ENCODE data around the gene ARMC7. TPM values are rescaled to one million over a fixed set of nuclear protein-coding genes. Genes with fewer than 3 reads are reported as not detected.

Gene ARMC7
- total and polyA plus RNA-seq, 9 donors = 2.4 to 7.9 (median 7.3) TPM

DNA sequence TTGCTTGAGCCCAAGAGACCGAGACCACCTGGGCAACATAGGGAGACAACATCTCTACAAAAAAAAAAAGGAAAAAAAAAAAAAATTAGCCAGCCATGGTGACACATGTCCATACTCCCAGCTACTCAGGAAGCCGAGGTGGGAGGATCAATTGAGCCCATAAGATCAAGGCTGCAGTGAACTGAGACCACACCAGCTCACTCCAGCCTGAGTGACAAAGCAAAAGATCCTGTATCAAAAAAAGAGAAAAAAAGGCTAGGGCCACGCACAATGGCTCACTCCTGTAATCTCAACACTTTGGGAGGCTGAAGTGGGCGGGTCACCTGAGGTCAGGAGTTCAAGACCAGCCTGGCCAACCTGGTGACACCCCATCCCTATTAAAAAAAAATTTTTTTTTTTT lies 59.2 kb downstream of the ARMC7 start:
- Histone ChIP-seq H3K27ac (ENCODE audit: low read length) (no peak overlapping the region), H3K27me3 (ENCODE audit: control insufficient read depth, insufficient read depth, low read length) (no peaks in the 10 kb centered on the region), H3K4me3 (ENCODE audit: low read length) (no peak overlapping the region), H3K9me3 (replicated peaks; ENCODE audit: control insufficient read depth, low read depth, low read length) (no peaks in the 10 kb centered on the region), H3K4me1 (ENCODE audit: control insufficient read depth, insufficient read depth, low read length) (no peaks in the 10 kb centered on the region), H3K36me3 (ENCODE audit: control insufficient read depth, insufficient read depth, low read length) (peaks cover 40% of the 10 kb centered on the region)
- no CpG with 5 or more reads among the region's 4 CpGs for WGBS (ENCODE audit: insufficient coverage)
- no peak for DNase-seq

DNA sequence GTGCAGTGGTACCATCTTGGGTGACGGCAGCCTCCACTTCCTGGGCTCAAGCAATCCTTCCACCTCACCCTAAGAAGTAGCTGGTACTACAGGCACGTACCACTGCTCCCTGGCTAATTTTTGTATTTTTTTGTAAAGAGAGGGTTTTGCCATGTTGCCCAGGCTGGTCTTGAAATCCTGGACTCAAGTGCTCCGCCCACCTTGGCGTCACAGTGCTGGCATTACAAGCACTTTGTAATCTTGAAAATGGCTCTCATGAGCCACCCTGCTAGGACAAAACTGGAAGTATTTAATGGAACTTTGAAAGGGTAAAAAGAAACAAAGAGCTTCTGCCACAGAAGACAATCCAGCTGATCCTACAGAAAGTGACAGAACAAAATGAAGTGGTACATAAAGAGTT lies 63.8 kb downstream of the ARMC7 start:
- 93% methylated on average over 2 of the region's 4 CpGs for WGBS (ENCODE audit: insufficient coverage)
- peaks cover 64% of the 10 kb centered on the region for H3K36me3 ChIP-seq (ENCODE audit: control insufficient read depth, insufficient read depth, low read length)
- H3K4me3 ChIP-seq (ENCODE audit: low read length) = no peak overlapping the region
- H3K27me3 ChIP-seq (ENCODE audit: control insufficient read depth, insufficient read depth, low read length) = no peaks in the 10 kb centered on the region
- no peak for DNase-seq
- H3K27ac ChIP-seq (ENCODE audit: low read length) = no peak overlapping the region
- H3K4me1 ChIP-seq (ENCODE audit: control insufficient read depth, insufficient read depth, low read length) = no peaks in the 10 kb centered on the region
- H3K9me3 ChIP-seq (replicated peaks; ENCODE audit: control insufficient read depth, low read depth, low read length) = no peaks in the 10 kb centered on the region

DNA sequence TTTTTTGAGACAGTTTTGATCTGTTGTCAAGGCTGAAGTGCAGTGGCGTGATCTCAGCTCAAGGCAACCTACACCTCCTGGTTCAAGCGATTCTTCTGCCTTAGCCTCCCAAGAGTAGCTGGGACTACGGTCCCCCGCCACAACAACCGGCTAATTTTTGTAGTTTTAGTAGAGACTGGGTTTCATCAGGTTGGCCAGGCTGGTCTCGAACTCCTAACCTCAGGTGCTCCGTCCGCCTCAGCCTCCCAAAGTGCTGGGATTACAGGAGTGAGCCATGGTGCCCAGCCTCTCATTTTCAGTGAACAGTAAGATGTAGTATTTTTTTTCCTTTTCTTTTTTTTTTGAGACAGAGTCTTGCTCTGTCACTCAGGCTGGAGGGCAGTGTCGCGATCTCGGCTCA lies 65.2 kb downstream of the ARMC7 start:
- Histone ChIP-seq H3K27ac (ENCODE audit: low read length) (no peak overlapping the region), H3K9me3 (replicated peaks; ENCODE audit: control insufficient read depth, low read depth, low read length) (no peaks in the 10 kb centered on the region), H3K27me3 (ENCODE audit: control insufficient read depth, insufficient read depth, low read length) (no peaks in the 10 kb centered on the region), H3K4me1 (ENCODE audit: control insufficient read depth, insufficient read depth, low read length) (peaks cover 2% of the 10 kb centered on the region), H3K36me3 (ENCODE audit: control insufficient read depth, insufficient read depth, low read length) (peaks cover 77% of the 10 kb centered on the region), H3K4me3 (ENCODE audit: low read length) (no peak overlapping the region)
- 100% methylated on average over 3 of the region's 11 CpGs for WGBS (ENCODE audit: insufficient coverage)
- no peak for DNase-seq

DNA sequence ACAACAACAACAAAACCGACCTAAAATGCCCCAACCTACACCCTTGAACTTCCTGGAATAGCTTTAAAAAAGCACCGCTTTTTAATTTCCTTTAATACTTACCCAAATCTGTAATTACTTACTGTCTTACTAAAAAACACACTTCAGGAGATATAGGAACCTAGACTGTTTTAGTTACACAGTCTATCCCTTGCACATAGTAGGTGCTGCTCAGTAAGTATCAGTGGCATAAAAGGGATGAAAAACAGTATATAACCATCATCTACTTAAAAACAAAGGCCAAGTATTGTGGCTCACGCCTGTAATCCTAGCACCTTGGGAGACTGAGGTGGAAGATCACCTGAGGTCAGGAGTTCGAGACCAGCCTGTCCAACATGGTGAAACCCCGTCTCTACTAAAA lies 66.9 kb downstream of the ARMC7 start:
- 79% methylated on average over 3 of the region's 5 CpGs for WGBS (ENCODE audit: insufficient coverage)
- DNase-seq = no peak
- H3K9me3 ChIP-seq (replicated peaks; ENCODE audit: control insufficient read depth, low read depth, low read length) = no peaks in the 10 kb centered on the region
- H3K4me1 ChIP-seq (ENCODE audit: control insufficient read depth, insufficient read depth, low read length) = peaks cover 5% of the 10 kb centered on the region
- H3K27me3 ChIP-seq (ENCODE audit: control insufficient read depth, insufficient read depth, low read length) = no peaks in the 10 kb centered on the region
- no peak overlapping the region for H3K27ac ChIP-seq (ENCODE audit: low read length)
- H3K36me3 ChIP-seq (ENCODE audit: control insufficient read depth, insufficient read depth, low read length) = peaks cover 78% of the 10 kb centered on the region
- H3K4me3 ChIP-seq (ENCODE audit: low read length) = no peak overlapping the region

DNA sequence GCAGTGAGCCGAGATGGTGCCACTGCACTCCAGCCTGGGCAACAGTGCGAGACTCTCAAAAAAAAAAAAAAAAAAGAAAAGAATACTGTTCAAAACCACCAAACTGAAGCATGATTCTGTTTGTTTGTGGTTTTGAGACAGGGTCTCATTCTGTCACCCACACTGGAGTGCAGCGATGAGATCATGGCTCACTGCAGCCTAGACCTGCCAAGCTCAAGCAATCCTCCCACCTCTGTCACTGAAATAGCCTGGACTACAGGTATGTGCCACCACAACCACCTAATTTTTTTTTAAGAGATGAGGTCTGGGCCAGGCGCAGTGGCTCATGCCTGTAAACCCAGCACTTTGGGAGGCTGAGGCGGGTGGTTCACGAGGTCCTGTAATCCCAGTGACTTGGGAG lies 68.7 kb downstream of the ARMC7 start:
- no peaks in the 10 kb centered on the region for H3K9me3 ChIP-seq (replicated peaks; ENCODE audit: control insufficient read depth, low read depth, low read length)
- no peaks in the 10 kb centered on the region for H3K27me3 ChIP-seq (ENCODE audit: control insufficient read depth, insufficient read depth, low read length)
- WGBS (ENCODE audit: insufficient coverage) = 90% methylated on average over 4 of the region's 6 CpGs
- H3K4me3 ChIP-seq (ENCODE audit: low read length) = no peak overlapping the region
- H3K36me3 ChIP-seq (ENCODE audit: control insufficient read depth, insufficient read depth, low read length) = peaks cover 64% of the 10 kb centered on the region
- no peak overlapping the region for H3K27ac ChIP-seq (ENCODE audit: low read length)
- H3K4me1 ChIP-seq (ENCODE audit: control insufficient read depth, insufficient read depth, low read length) = peaks cover 9% of the 10 kb centered on the region
- no peak for DNase-seq

Other genes starting within 250 kb of the ARMC7 start
- gene FDXR, start 237.0 kb upstream of the ARMC7 start, total RNA-seq = 2.7 TPM
- 1 to 10 TPM; 2.4 to 5.4 (median 3.0) TPM for gene FDXR, start 237.0 kb upstream of the ARMC7 start, polyA plus RNA-seq (ENCODE audit: insufficient read depth in 1 of 8, insufficient read length in 8 of 8, low replicate concordance in 1 of 8)
- not detected for gene FADS6, start 216.3 kb upstream of the ARMC7 start, total RNA-seq
- gene FADS6, start 216.3 kb upstream of the ARMC7 start, polyA plus RNA-seq (ENCODE audit: insufficient read depth in 1 of 8, insufficient read length in 8 of 8, low replicate concordance in 1 of 8) = under 1 TPM in 5 of 8 donors, not detected in 3; 0.07 to 0.56 (median 0.09) TPM
- not detected for gene USH1G, start 186.7 kb upstream of the ARMC7 start, total RNA-seq
- under 1 TPM in 4 of 8 donors, not detected in 4; 0.02 to 0.53 (median 0.07) TPM for gene USH1G, start 186.7 kb upstream of the ARMC7 start, polyA plus RNA-seq (ENCODE audit: insufficient read depth in 1 of 8, insufficient read length in 8 of 8, low replicate concordance in 1 of 8)
- not detected for gene OTOP2, start 185.7 kb upstream of the ARMC7 start, total RNA-seq
- not detected for gene OTOP2, start 185.7 kb upstream of the ARMC7 start, polyA plus RNA-seq (ENCODE audit: insufficient read depth in 1 of 8, insufficient read length in 8 of 8, low replicate concordance in 1 of 8)
- gene OTOP3, start 174.1 kb upstream of the ARMC7 start, total RNA-seq = not detected
- gene OTOP3, start 174.1 kb upstream of the ARMC7 start, polyA plus RNA-seq (ENCODE audit: insufficient read depth in 1 of 8, insufficient read length in 8 of 8, low replicate concordance in 1 of 8) = under 1 TPM in 1 of 8 donors, not detected in 7; 0.89 TPM
- 2.7 TPM for gene HID1, start 137.2 kb upstream of the ARMC7 start, total RNA-seq
- gene HID1, start 137.2 kb upstream of the ARMC7 start, polyA plus RNA-seq (ENCODE audit: insufficient read depth in 1 of 8, insufficient read length in 8 of 8, low replicate concordance in 1 of 8) = 10 to 100 TPM in 1 of 8 donors, 1 to 10 TPM in 7; 4.3 to 12.6 (median 6.8) TPM
- gene CDR2L, start 122.3 kb upstream of the ARMC7 start, total RNA-seq = 3.4 TPM
- gene CDR2L, start 122.3 kb upstream of the ARMC7 start, polyA plus RNA-seq (ENCODE audit: insufficient read depth in 1 of 8, insufficient read length in 8 of 8, low replicate concordance in 1 of 8) = 10 to 100 TPM in 2 of 8 donors, 1 to 10 TPM in 6; 7.7 to 12.2 (median 8.9) TPM
- gene MRPL58, start 97.3 kb upstream of the ARMC7 start, total RNA-seq = 34.0 TPM
- 10 to 100 TPM; 17.6 to 25.2 (median 21.1) TPM for gene MRPL58, start 97.3 kb upstream of the ARMC7 start, polyA plus RNA-seq (ENCODE audit: insufficient read depth in 1 of 8, insufficient read length in 8 of 8, low replicate concordance in 1 of 8)
- 332 TPM for gene ATP5PD, start 63.0 kb upstream of the ARMC7 start, total RNA-seq
- 100 to 1,000 TPM; 216 to 280 (median 246) TPM for gene ATP5PD, start 63.0 kb upstream of the ARMC7 start, polyA plus RNA-seq (ENCODE audit: insufficient read depth in 1 of 8, insufficient read length in 8 of 8, low replicate concordance in 1 of 8)
- gene KCTD2, start 62.7 kb upstream of the ARMC7 start, total RNA-seq = 16.8 TPM
- gene KCTD2, start 62.7 kb upstream of the ARMC7 start, polyA plus RNA-seq (ENCODE audit: insufficient read depth in 1 of 8, insufficient read length in 8 of 8, low replicate concordance in 1 of 8) = 10 to 100 TPM; 19.8 to 24.7 (median 22.2) TPM
- 4.4 TPM for gene SLC16A5, start 22.0 kb upstream of the ARMC7 start, total RNA-seq
- 10 to 100 TPM in 2 of 8 donors, 1 to 10 TPM in 6; 7.8 to 12.7 (median 8.4) TPM for gene SLC16A5, start 22.0 kb upstream of the ARMC7 start, polyA plus RNA-seq (ENCODE audit: insufficient read depth in 1 of 8, insufficient read length in 8 of 8, low replicate concordance in 1 of 8)
- gene NT5C, start 21.8 kb downstream of the ARMC7 start, total RNA-seq = 55.6 TPM
- gene NT5C, start 21.8 kb downstream of the ARMC7 start, polyA plus RNA-seq (ENCODE audit: insufficient read depth in 1 of 8, insufficient read length in 8 of 8, low replicate concordance in 1 of 8) = 10 to 100 TPM; 38.3 to 53.8 (median 42.4) TPM
- 138 TPM for gene JPT1, start 44.5 kb downstream of the ARMC7 start, total RNA-seq
- 100 to 1,000 TPM; 223 to 361 (median 294) TPM for gene JPT1, start 44.5 kb downstream of the ARMC7 start, polyA plus RNA-seq (ENCODE audit: insufficient read depth in 1 of 8, insufficient read length in 8 of 8, low replicate concordance in 1 of 8)
- gene SUMO2, start 73.0 kb downstream of the ARMC7 start, total RNA-seq = 242 TPM
- gene SUMO2, start 73.0 kb downstream of the ARMC7 start, polyA plus RNA-seq (ENCODE audit: insufficient read depth in 1 of 8, insufficient read length in 8 of 8, low replicate concordance in 1 of 8) = 100 to 1,000 TPM; 340 to 477 (median 387) TPM
- gene NUP85, start 95.7 kb downstream of the ARMC7 start, total RNA-seq = 33.5 TPM
- gene NUP85, start 95.7 kb downstream of the ARMC7 start, polyA plus RNA-seq (ENCODE audit: insufficient read depth in 1 of 8, insufficient read length in 8 of 8, low replicate concordance in 1 of 8) = 10 to 100 TPM; 35.1 to 51.2 (median 44.3) TPM
- gene GGA3, start 151.6 kb downstream of the ARMC7 start, total RNA-seq = 13.3 TPM
- gene GGA3, start 151.6 kb downstream of the ARMC7 start, polyA plus RNA-seq (ENCODE audit: insufficient read depth in 1 of 8, insufficient read length in 8 of 8, low replicate concordance in 1 of 8) = 10 to 100 TPM; 26.7 to 35.9 (median 30.6) TPM
- 71.7 TPM for gene MRPS7, start 151.9 kb downstream of the ARMC7 start, total RNA-seq
- 10 to 100 TPM; 51.2 to 69.9 (median 60.1) TPM for gene MRPS7, start 151.9 kb downstream of the ARMC7 start, polyA plus RNA-seq (ENCODE audit: insufficient read depth in 1 of 8, insufficient read length in 8 of 8, low replicate concordance in 1 of 8)
- 9.4 TPM for gene MIF4GD, start 161.3 kb downstream of the ARMC7 start, total RNA-seq
- gene MIF4GD, start 161.3 kb downstream of the ARMC7 start, polyA plus RNA-seq (ENCODE audit: insufficient read depth in 1 of 8, insufficient read length in 8 of 8, low replicate concordance in 1 of 8) = 10 to 100 TPM in 7 of 8 donors, 1 to 10 TPM in 1; 9.9 to 14.8 (median 12.6) TPM
- 7.0 TPM for gene SLC25A19, start 179.5 kb downstream of the ARMC7 start, total RNA-seq
- gene SLC25A19, start 179.5 kb downstream of the ARMC7 start, polyA plus RNA-seq (ENCODE audit: insufficient read depth in 1 of 8, insufficient read length in 8 of 8, low replicate concordance in 1 of 8) = 1 to 10 TPM; 6.1 to 8.3 (median 7.3) TPM

Data from muscle of leg (tissue), 11 donors.